ENCODE data around the gene HDDC3.
"Not testable (repeated sequence)": the region's sequence is repeated elsewhere in the genome, so short reads cannot be mapped to it uniquely, and the experiment has no call there.

Gene HDDC3

DNA sequence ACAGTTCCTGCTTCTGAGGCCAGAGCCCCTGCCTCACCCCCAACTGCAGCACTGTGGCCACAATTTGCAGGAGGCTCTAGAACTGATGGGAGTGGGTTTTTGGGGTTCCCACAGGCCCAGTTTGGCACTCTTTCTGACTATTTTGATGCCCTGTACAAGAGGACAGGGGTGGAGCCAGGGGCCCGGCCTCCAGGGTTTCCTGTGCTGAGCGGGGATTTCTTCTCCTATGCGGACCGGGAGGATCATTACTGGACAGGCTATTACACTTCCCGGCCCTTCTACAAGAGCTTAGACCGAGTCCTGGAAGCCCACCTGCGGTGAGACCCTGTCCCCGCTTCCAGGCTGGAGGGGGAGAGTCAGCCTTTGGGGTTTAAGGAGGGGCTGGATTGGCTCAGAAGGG lies 22.4 kb downstream of the HDDC3 start:
- DNase-seq (ENCODE audit: low read depth in 2 of 2) = no peak

DNA sequence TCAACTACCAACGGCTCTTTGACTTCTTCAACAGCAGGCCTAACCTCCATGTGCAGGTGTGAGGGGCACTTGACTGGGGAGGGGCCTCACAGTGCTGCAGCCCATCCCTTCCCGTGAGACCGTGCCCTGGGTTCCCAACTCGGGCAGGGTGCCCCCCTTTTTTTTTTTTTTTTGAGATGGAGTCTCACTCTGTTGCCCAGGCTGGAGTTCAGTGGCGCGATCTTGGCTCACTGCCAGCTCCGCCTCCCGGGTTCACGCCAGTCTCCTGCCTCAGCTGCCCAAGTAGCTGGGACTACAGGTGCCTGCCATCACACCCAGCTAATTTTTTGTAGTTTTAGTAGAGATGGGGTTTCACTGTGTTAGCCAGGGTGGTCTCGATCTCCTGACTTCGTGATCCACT lies 22.9 kb downstream of the HDDC3 start:
- not testable (repeated sequence) for DNase-seq (ENCODE audit: low read depth in 2 of 2)

DNA sequence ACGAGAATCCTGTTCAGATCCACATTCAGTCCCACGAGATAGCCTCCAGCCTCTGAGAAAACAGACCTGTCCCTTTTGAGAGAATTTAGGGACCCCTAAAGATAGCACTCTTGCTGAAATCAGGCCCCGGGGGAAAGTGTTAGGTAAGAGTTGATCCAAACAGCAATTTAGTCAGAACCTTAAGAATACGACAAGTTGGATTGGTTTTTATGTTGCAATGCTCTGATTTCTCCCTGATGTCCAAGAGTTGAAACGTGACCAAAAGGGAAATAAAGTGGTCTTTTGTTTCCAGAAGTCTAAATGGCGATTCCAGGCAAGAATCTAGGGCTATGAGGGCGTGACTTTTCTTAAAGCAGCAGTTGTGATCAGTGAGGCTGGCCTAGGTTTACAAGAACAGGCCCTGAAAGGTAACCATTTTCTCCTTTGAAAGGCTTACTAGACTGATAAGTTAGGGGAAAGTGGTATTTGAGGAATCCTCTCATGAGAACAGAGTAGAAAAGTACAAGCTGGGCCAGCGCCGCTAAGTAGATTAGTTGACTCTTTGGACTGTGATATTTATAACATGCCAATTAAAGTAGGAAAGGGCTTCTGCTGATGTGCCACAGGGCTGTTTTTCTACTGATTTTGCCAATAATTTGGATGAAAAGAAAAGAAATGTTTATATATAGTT lies 24.4 kb downstream of the HDDC3 start:
- DNase-seq (ENCODE audit: low read depth in 2 of 2) = no peak

DNA sequence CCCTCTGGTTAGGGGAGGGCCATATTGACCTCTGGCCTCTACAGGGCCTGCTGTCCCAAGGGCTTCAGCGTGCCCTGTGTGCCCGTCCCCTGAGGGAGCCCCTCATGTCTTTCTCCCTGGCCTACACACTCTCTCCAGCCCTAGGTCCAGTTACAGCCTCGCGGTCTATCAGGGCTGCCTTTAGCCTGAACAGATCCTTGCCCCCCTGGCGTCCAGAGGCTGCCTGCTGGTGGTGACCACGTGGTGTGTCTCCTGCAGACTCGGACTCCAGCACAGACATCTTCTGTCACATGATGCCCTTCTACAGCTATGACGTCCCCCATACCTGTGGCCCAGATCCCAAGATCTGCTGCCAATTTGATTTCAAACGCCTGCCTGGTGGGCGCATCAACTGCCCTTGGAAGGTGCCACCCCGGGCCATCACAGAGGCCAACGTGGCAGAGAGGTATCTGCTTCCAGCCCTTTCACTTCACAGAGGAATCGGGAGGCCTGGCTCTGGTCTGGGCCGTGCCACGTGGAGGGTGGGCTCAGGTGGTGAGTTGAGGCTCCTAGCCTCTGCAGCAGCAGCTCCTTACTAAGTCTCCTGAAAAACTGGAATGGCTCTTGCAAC lies 25.2 kb downstream of the HDDC3 start:
- no peak for DNase-seq (ENCODE audit: low read depth in 2 of 2)

DNA sequence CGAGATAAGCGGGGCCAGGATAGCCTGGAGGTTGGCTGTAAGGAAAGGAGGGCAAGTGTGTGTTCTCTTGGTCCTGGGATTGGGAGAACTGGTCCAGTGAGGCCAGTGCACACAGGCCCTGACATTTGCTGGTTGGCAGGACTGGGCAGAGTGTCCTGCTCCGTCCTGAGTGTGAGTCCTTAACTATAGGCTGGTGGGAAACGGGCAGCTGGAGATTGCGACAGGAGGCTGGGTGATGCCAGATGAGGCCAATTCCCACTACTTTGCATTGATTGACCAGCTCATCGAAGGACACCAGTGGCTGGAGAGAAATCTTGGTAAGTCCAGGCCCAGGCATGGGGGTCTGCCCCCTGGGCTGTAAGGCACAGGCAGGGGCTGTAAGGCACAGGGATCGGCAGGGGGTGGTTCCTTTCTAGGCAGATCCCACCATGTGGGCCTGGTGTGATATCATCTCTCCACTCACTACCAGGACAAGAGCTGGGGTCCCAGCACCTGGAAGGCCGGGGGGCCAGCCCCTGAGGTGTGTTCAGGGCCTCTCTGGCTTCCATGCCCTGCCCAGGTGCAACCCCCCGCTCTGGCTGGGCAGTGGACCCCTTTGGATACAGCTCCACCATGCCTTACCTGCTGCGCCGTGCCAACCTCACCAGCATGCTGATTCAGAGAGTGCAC lies 26.0 kb downstream of the HDDC3 start:
- DNase-seq (ENCODE audit: low read depth in 2 of 2) = no peak

DNA sequence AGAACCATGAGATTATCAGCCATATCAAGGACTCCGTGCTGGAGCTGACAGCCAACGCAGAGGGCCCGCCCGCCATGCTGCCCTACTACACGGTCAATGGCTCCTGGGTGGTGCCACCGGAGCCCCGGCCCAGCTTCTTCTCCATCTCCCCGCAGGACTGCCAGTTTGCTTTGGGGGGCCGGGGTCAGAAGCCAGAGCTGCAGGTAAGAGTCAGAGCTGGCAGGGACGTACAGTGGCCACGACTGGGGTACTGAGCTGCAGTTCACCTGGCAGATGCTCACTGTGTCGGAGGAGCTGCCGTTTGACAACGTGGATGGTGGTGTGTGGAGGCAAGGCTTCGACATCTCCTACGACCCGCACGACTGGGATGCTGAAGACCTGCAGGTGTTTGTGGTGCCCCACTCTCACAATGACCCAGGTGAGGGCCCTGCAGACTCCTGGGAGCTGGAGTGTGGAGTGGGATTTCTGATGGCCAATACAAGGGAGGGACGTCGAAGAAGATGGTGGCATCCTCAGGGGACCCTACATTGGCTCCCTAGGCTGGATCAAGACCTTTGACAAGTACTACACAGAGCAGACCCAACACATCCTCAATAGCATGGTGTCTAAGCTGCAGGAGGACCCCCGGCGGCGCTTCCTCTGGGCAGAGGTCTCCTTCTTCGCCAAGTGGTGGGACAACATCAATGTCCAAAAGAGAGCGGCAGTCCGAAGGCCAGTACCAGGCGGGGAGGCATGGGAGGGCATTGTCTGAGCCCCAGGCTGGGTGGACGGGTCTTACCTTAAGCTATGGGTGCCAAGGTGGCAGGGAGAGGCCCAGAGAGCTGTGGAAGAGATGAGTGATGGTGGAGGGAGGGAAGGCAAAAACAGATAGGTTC lies 26.8 kb downstream of the HDDC3 start:
- DNase-seq (ENCODE audit: low read depth in 2 of 2) = no peak

DNA sequence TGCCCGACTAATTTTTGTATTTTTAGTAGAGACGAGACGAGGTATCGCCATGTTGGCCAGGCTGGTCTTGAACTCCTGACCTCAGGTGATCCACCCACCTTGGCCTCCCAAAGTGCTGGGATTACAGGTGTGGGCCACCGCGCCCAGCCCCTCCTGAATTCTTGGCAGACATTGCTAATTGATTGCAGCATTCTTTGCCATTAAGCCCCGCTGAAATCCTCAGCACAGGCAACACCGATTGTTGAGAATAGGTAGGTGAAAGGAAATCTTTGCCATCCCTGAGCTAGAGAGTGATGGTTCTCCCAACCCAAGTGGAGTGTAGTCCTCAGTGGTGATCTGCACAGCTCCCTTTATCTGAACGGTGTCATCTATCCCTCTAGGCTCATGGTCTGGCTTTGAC lies 27.6 kb downstream of the HDDC3 start:
- no peak for DNase-seq (ENCODE audit: low read depth in 2 of 2)

DNA sequence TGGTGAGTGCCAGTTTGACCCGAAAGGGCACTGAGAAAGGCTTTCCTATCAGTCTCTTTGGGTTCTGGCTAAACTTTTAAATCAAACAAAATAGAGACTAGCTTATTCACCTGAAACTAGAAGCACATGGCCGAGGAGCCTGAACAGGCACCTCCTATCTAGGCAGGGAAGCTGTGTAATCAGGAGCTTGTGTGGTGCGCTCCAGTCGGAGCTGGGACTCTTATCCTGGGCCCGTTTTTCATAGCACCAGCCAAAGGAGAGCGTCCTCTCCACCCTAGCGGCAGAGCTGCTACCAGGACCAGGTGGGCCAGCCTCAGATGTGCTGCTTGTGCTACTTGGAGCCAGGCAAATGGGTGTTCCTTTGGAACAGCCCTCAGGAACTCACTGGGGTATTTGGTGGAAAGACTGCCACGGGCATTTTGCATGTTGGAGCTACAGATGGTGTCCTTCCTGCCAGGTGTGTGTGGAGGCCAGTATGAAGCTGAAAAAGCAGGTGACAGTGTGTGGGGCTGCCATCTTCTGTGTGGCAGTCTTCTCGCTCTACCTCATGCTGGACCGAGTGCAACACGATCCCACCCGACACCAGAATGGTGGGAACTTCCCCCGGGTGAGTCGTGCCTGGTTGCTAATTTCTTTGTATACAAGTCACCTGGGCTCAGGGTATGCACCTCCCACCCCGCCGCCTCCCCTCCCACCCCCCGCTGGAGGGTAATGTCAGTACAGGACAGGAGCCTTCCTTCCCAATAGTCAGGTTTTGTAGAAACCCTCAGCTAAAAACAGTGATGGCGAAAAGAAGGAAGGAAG lies 28.4 kb downstream of the HDDC3 start:
- DNase-seq (ENCODE audit: low read depth in 2 of 2) = no peak

DNA sequence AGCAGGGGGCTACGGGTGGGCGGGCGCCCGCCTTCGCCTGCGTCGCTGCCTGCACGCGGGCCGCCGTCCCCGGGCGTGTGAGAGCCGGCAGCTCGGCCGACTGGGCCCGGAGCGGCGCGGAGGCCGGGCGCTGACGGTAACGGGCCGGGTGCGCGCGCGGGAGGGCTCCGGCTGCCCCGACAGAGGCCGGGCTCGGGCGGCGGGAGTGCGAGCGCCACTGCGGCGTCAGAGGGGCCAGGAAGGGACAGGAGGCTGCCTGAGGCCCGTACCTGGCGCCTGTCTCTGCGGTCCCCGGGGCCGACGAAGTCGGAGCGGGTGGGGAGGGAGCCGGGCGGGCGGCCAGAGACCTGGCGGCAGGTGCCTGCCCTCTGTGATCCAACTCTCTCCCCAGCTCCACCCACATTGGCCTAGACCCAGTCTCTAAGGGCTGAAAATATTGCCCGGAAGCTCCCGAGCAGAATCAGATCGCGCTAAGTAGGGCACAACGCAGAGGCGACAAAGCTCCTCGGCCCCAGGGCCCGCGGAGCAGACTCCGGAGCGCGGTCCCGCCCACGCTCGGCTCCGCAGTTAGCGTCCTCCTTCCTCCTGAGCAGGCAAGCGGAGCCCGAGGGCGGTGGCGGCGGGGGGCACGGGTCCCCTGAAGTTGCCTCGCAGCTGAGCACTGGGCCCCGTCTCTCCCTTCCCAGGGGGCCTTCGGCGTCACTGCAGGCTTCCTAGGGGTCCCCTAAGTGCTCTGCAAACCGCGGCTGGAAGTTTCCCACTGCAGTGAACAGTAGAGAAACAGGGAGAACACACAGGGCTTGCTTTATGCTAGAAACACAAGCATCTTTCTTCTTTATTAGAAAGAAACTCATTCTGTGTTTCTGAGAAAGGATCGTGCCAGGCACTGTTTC lies 29.3 kb downstream of the HDDC3 start, which contains the start of gene MAN2A2:
Gene MAN2A2, plus strand, starts transcription at position 463 of the 893 bp plus-strand sequence. CDS start 906 bp downstream, outside the sequence.
- DNase-seq (ENCODE audit: low read depth in 2 of 2) = peak; percentile 59 to 76

DNA sequence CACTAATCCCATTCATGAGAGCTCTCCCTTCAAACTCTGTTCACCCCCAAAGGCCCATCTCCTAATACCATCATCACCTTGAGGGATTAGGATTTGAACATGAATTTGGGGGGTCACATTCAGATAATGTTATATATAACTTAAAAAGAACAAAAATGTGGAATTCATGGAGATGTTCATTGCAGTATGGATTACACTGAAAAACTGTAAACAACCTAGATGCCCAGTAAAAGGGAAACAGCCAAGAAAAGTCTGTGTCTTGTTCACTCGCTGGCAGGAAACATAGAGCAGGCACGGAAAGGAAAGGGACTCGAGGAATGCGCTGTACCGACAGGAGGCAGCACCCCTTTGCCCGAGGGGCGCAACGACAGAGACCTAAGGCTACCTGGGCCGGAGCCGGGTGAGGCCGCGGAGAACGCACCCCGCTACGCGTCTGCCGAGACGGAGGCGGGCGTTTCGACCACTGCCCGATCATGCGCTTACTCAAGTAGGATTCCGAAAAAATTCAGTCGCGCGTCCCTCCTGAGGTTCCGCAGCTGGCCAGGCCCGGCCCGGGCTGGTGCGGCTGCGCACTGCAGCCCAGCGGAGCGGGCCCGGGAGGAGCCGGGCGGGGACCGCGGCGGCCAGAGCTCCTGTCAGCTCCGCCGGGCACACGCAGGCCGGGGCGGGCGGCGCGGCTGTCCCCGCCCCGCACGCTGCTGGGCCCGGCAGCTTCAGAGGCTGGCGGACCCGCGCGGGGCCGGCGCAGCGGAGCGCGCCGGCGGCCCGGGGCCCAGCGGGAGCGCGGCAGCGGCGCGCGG lies 30.1 kb downstream of the HDDC3 start:
- DNase-seq (ENCODE audit: low read depth in 2 of 2) = peak; percentile 28 to 57

DNA sequence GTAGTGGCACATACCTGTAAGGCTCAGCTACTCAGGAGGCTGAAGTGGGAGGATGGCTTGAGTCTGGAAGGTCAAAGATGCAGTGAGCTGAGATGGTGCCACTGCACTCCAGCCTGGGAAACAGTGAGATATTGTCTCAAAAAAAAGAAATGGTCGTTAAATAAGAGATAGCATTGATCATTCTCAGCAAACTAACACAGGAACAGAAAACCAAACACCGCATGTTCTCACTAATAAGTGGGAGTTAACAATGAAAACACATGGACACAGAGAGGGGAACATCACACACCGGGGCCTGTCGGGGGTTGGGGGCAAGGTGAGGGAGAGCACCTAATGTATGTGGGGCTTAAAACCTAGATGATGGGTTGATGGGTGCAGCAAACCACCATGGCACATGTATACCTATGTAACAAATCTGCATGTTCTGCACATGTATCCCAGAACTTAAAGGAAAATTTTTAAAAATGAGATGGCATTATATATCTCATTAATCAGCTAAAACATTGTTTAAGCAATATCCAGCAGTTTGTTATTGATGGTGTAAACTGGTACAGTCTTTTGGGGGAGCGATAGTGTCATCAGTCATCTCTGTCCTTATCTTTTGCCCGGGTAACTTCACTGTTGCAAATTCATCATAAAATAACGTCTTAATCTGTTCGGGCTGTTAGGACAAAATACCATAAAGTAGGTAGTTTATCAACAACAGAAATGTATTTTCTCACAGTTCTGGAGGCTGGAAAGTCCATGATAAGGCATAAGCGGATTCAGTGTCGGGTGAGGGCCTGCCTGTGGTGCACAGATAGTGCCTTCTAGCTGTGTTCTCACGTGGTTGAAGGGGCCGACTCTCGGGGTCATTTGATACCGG lies 30.9 kb downstream of the HDDC3 start:
- no peak for DNase-seq (ENCODE audit: low read depth in 2 of 2)

DNA sequence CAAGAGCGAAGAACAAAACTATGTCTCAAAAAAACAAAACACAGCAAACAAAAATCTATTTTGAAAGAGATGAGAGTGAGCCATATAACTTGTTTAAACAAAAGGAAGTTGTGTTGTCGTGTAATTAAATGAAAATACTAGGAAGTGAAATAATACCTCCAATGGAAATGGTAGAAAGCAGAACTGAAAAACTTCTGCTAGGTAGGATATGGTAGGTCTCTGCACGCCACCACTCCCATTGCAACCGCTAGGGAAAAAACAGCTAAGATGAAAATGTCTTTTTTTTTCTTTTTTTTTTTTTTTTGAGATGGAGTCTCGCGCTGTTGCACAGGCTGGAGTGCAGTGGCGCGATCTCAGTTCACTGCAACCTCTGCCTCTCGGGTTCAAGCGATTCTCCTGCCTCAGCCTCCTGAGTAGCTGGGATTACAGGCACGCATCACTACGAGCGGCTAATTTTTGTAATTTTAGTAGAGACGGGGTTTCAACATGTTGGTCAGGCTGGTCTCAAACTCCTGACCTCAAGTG lies 35.2 kb downstream of the HDDC3 start:
- DNase-seq (ENCODE audit: low read depth in 2 of 2) = not testable (repeated sequence)

DNA sequence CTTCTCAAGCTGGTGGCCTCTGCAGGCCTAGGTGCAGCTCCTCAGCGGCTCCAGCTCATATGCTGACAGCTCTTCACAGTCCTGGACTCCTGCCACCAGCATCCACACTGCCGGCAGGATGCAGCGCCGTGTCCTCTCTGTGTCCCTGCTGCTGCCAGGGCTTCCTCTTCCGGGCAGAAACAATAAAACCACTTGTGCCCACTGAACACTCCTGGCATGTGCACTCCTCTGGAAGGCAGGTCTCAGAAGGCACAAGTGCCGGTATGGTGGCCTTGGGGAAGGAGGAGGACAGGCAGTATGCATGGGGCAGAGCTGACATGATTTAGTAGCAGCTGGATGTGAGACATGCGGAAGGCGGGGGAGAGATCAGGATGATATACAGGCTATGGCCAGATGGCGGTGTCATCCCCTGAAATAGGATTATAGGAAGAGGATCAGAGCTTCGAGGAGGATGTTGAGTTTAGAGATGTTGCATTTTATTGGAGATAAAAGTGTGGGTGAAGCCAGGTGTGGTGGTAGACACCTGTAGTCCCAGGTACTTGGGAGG lies 36.7 kb downstream of the HDDC3 start:
- no peak for DNase-seq (ENCODE audit: low read depth in 2 of 2)

DNA sequence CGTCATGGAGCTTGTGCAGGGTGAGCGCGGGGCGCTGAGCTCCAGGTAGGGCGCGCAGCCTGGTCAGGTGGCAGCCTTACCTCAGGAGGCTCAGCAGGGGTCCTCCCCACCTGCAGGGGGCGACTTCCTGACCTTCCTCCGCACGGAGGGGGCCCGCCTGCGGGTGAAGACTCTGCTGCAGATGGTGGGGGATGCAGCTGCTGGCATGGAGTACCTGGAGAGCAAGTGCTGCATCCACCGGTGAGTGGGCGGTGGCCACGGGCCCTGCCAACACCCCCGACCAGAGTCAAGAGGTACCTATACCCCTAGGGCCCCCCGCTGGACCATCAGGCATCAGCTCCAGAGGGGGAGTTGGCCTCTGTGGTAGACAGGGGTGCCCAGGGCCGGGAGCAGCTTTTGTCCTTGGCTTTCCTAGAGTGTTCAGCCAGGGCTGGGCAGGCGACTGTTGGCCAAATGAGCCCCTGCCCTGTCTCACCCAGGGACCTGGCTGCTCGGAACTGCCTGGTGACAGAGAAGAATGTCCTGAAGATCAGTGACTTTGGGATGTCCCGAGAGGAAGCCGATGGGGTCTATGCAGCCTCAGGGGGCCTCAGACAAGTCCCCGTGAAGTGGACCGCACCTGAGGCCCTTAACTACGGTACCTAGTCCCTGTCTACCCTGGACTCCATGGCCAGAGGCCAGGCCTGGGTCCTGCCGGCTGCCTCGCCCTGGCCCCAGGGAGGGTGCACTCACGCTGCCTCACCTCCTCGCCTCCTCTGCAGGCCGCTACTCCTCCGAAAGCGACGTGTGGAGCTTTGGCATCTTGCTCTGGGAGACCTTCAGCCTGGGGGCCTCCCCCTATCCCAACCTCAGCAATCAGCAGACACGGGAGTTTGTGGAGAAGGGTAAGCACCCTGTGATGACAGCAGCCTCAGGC lies 38.9 kb downstream of the HDDC3 start:
- no peak for DNase-seq (ENCODE audit: low read depth in 2 of 2)

DNA sequence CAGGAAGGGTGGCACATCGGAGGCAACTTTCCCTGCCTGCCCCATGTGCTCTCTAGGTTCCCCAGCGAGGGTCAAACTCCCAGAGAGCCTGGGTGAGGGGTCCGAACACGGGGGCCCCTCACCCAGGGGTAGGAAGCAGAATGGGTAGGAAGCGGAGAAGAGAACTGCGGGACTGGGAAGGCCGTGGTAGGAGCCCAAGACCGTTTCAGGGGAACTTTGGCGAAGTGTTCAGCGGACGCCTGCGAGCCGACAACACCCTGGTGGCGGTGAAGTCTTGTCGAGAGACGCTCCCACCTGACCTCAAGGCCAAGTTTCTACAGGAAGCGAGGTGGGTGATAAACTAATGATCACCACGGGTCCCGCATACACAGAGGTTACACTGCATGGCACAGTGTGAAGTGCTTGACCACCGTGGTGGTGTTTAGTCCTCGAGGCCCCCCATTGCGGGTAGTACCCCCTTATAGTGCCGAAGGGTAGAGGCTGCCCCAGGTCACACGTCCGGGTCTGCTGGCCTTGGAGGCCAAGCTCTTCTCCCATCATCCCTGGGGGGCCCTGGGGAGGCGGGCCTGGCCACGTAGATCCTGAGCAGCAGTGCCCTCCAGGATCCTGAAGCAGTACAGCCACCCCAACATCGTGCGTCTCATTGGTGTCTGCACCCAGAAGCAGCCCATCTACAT lies 39.7 kb downstream of the HDDC3 start:
- DNase-seq (ENCODE audit: low read depth in 2 of 2) = no peak

DNA sequence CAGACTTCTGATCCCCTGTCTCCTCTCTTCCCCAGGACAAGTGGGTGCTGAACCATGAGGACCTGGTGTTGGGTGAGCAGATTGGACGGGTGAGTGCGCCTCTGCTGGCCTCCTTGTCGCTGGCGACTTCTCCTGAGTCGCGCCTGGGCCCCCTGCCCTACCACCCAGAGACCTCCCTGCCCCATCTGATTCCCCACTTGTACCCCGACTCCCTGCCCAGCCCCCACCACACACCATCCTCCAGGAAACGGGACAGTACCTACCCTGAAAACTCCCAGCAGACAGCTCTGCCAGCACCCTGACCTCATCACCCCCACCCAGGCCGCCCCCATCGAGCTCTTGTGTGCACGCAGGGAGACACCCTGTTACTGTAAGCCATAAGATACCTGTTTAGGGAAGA lies 40.3 kb downstream of the HDDC3 start:
- DNase-seq (ENCODE audit: low read depth in 2 of 2) = no peak
